ENCODE data around the gene GIPR.
A peak's percentile ranks its signal among the peaks of the same experiment; 100 is the strongest.
"Not testable (repeated sequence)": the region's sequence is repeated elsewhere in the genome, so short reads cannot be mapped to it uniquely, and the experiment has no call there.

The GIPR gene

GRCh38 chr19:45693106-45693788 is 25.2 kb downstream of the GIPR start:
- DNase-seq, result peak; percentile 65 to 78

- DNase-seq, result no peak
Observed at GRCh38 chr19:45701676-45702075, 33.7 kb downstream of the GIPR start.

- DNase-seq, result no peak
Observed at GRCh38 chr19:45705115-45705514, 37.1 kb downstream of the GIPR start.

- no peak for DNase-seq
Observed at GRCh38 chr19:45705710-45706415, 37.8 kb downstream of the GIPR start.

GRCh38 chr19:45710356-45711130 is 42.5 kb downstream of the GIPR start:
- no peak for DNase-seq

- DNase-seq, result no peak
Observed at GRCh38 chr19:45711851-45712698, 44.1 kb downstream of the GIPR start.

- DNase-seq, result no peak
Observed at GRCh38 chr19:45712699-45713067, 44.7 kb downstream of the GIPR start.

GRCh38 chr19:45713141-45713540 is 45.1 kb downstream of the GIPR start:
- DNase-seq, result no peak

GRCh38 chr19:45715139-45715538 is 47.1 kb downstream of the GIPR start:
- DNase-seq, result no peak

GRCh38 chr19:45716359-45717130 is 48.5 kb downstream of the GIPR start:
- DNase-seq, result peak in 1 of 2 experiments; percentile 4

GRCh38 chr19:45717131-45717982 is 49.3 kb downstream of the GIPR start:
- DNase-seq, result peak; percentile 94 to 99

GRCh38 chr19:45717983-45718650 is 50.1 kb downstream of the GIPR start:
- DNase-seq, result no peak

GRCh38 chr19:45720065-45720464 is 52.0 kb downstream of the GIPR start:
- DNase-seq, result not testable (repeated sequence)

GRCh38 chr19:45728683-45729082 is 60.7 kb downstream of the GIPR start:
- DNase-seq, result not testable (repeated sequence)

- DNase-seq, result peak in 1 of 2 experiments; percentile 14
Observed at GRCh38 chr19:45729800-45730290, 61.8 kb downstream of the GIPR start.

GRCh38 chr19:45730368-45731288 is 62.6 kb downstream of the GIPR start, which contains the start of gene FBXO46:
Gene FBXO46, minus strand, starts transcription at chr19:45730896. Its CDS starts 17,401 bp downstream, at chr19:45713495.
- peak; percentile 86 to 94 for DNase-seq

Data from stimulated activated CD4-positive, alpha-beta T cell treated with anti-CD3 and anti-CD28 coated beads, Interleukin-4, amount 100 ng/mL, for 4 hours (primary cell).